ENCODE data around the gene TBC1D7.

- TF ChIP-seq CTCF (IDR thresholded peaks at IDR 0.05 in 8 of 11, conservative IDR thresholded peaks at IDR 0.05 in 3 of 11), result no peak
- TF ChIP-seq POLR2A (IDR thresholded peaks at IDR 0.05), result no peak
- no peak for TF ChIP-seq POLR2AphosphoS5 (IDR thresholded peaks at IDR 0.05)
Measured at GRCh38 chr6:13342414-13343019, 14.2 kb upstream of the TBC1D7 start.
